CD4-positive, alpha-beta T cell treated with Interleukin-6 at 100 ng/mL for 8 hours (primary cell): ENCODE results near the gene EXOC5.

Experiments used
- DNase-seq: peaks from one replicate; pipeline ENCODE4 v3.0.0-alpha.2; 2020; ENCODE audit warnings: mixed read lengths, low spot score

Gene EXOC5

GRCh38 chr14:57161583-57162234 lies 107.0 kb downstream of the EXOC5 start:
- no peak for DNase-seq

- DNase-seq, result no peak
Observed at GRCh38 chr14:57160333-57160732, 108.4 kb downstream of the EXOC5 start.

DNA sequence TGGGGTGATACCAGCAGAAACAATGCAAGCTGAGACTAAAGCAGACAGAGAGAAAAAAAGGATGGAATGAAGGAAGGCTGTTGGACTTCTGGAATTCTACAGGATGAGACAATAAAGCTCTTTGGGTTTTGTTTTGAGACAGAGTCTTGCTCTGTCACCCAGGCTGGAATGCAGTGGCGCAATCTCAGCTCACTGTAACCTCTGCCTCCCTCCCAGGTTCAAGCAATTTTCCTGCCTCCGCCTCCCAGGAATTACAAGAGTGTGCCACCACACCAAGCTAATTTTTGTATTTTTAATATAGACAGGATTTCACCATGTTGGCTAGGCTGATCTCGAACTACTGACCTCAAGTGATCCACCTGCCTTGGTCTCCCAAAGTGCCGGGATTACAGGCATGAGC lies 115.4 kb downstream of the EXOC5 start:
- no peak for DNase-seq
